Measurements from ENCODE around the gene ATRNL1. TPM values are rescaled to one million over a fixed set of nuclear protein-coding genes. Genes with fewer than 3 reads are reported as not detected.

Gene ATRNL1
- total and polyA plus RNA-seq, 2 of the 8 experiments (the other 6 are each of a cell fraction or from before 2014, with no cell fraction given), result 5.1 to 17.6 TPM

DNA sequence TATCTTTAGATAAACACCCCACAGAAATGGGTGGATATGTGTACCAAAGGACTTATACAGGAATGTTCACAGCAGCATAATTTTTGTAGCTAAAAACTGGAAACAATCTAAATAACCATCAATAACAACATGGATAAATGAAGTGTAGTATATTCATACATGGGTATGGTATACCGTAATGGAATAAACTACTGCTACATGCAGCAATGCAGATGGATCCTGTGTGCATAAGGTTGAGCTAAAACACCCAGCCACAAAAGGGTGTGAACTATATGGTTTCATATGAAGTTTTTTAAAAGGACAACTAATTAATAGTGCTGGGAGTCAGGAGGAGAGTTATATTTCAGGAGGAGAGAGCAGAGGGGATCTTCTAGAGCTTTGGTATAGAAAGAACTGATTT is 790.2 kb downstream of the ATRNL1 start (continued):
- TF ChIP-seq CHD7 (IDR thresholded peaks at IDR 0.05; ENCODE audit: insufficient replicate concordance, low read length) (no peak), CBX5 (IDR thresholded peaks at IDR 0.05; ENCODE audit: low read depth, low read length) (no peak), SIN3A (conservative IDR thresholded peaks at IDR 0.05 in 1 of 2, IDR thresholded peaks at IDR 0.05 in 1 of 2; ENCODE audit: low read depth in 1 of 2, low read length in 2 of 2) (no peak), CTBP2 (IDR thresholded peaks at IDR 0.05; ENCODE audit: borderline replicate concordance, insufficient read depth, insufficient read length, low read length) (no peak), BCL11A (IDR thresholded peaks at IDR 0.05; ENCODE audit: low read depth in 2 of 2, low read length in 2 of 2) (no peak)

All from H1 (cell line).